Left lung (tissue), 10 donors: ENCODE measurements around the gene AK1. TPM values are rescaled to one million over a fixed set of nuclear protein-coding genes. Genes with fewer than 3 reads are reported as not detected.

Experiments
- ATAC-seq: fragments of 200-7000 bp; cut with Tn5 transposase; one replicate; pipeline ENCODE4 v1.9.1; 2020; ENCODE audit warnings: moderate library complexity
- DNase-seq, 4 donors: peaks; one replicate each; pipeline ENCODE4 v3.0.0-alpha.2; 2013 to 2020
- H3K27ac ChIP-seq, 2 donors: fragments of 200-600 bp; sonication (generic) in 1 of 2; one replicate each; pipeline versions ENCODE4 v1.5.0 to v1.8.0; 2020 to 2021
- H3K27me3 ChIP-seq, 2 donors: fragments of 200-600 bp; sonication (generic) in 1 of 2; one replicate each; pipeline versions ENCODE4 v1.5.0 to v1.8.0; 2020 to 2021
- H3K36me3 ChIP-seq, 2 donors: fragments of 200-600 bp; sonication (generic) in 1 of 2; one replicate each; pipeline versions ENCODE4 v1.5.0 to v1.8.0; 2020 to 2021
- H3K4me1 ChIP-seq, 2 donors: fragments of 200-600 bp; one replicate each; pipeline ENCODE4 v1.8.0; 2021
- H3K4me3 ChIP-seq, 2 donors: fragments of 200-600 bp; sonication (generic) in 1 of 2; one replicate each; pipeline versions ENCODE4 v1.5.0 to v1.8.0; 2020 to 2021; ENCODE audit warnings: mild to moderate bottlenecking in 1 of 2
- H3K9me3 ChIP-seq, 2 donors: fragments of 200-600 bp; sonication (generic) in 1 of 2; one replicate each; pipeline versions ENCODE4 v1.5.0 to v1.8.0; 2020 to 2021
- intact Hi-C, 2 donors: fragments of 100-400 bp; cut with DNase I; formaldehyde crosslinking; loops; one replicate each; pipeline versions ENCODE4 v1.11.2 to v1.14.2; 2022
- polyA plus RNA-seq, 6 donors: library from polyadenylated mRNA; unstranded; fragments of 120-200 nt; gene quantifications; one replicate each; pipeline ENCODE4 v1.2.1, GENCODE V29; 2013; ENCODE audit not compliant: insufficient read length in 6 of 6
- total RNA-seq, 2 donors: library from RNA; stranded (reverse); fragmentation: NEBNext Ultra II Directional; extraction: Animal tissue kit (Norgen Biotek cat#: 25700); gene quantifications; one replicate each; pipeline ENCODE4 v1.2.1, GENCODE V29; 2021
- TF ChIP-seq, protein P1 (sequence below), 2 donors: fragments of 200-600 bp; sonication (generic) in 1 of 2; IDR thresholded peaks; one replicate each; pipeline versions ENCODE4 v1.5.0 to v1.8.0; 2021; ENCODE audit warnings: antibody characterized with exemption in 2 of 2
- donor health status: DM: no; HTN: yes; CAD: no.
- donor health status: DM: no; HTN: no; CAD: no.

Gene AK1
- total and polyA plus RNA-seq, 8 donors = 47.3 to 264 (median 76.7) TPM

DNA sequence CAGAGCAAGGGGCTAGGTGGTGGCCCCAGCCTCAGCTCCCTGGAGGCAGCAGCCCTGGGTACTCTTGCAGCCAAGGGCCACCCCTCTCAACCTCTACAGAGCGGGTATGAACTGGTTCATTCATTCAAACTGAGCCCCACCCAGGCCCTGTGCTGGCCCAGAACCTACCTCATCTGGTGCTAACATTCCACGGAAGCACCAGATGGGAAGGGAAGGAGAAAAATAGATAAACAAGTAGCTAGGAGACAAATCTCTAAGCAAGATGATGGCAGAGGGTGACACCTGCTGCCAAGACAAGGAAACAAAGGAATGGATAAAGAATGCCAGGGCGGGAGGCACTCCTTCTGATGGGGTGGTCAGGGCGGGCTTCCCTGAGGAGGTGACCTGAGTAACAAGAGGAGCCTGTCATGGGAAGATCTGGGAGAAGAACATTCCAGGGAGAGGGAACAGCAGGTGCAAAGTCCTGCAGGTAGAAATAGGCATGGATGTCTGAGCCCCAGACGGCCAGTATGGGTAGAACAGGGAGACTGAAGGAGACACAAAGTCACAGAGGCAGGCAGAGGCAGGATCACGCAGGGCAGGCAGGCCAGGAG lies 33.2 kb upstream of the AK1 start:
- H3K36me3 ChIP-seq = peaks cover 0 to 50% of the 10 kb centered on the region in 2 donors
- peaks cover 31 to 56% of the 10 kb centered on the region in 2 donors for H3K4me1 ChIP-seq
- no peak overlapping the region for H3K4me3 ChIP-seq
- H3K27me3 ChIP-seq = no peaks in the 10 kb centered on the region
- no peak for ATAC-seq
- intact Hi-C loops = no loop called here
- no peaks in the 10 kb centered on the region for H3K9me3 ChIP-seq
- TF ChIP-seq, protein P1, sequence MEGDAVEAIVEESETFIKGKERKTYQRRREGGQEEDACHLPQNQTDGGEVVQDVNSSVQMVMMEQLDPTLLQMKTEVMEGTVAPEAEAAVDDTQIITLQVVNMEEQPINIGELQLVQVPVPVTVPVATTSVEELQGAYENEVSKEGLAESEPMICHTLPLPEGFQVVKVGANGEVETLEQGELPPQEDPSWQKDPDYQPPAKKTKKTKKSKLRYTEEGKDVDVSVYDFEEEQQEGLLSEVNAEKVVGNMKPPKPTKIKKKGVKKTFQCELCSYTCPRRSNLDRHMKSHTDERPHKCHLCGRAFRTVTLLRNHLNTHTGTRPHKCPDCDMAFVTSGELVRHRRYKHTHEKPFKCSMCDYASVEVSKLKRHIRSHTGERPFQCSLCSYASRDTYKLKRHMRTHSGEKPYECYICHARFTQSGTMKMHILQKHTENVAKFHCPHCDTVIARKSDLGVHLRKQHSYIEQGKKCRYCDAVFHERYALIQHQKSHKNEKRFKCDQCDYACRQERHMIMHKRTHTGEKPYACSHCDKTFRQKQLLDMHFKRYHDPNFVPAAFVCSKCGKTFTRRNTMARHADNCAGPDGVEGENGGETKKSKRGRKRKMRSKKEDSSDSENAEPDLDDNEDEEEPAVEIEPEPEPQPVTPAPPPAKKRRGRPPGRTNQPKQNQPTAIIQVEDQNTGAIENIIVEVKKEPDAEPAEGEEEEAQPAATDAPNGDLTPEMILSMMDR (IDR thresholded peaks at IDR 0.05) = no peak
- peak overlapping the region; percentile 41 to 44 for H3K27ac ChIP-seq
- DNase-seq = no peak

- Histone ChIP-seq H3K9me3 (no peaks in the 10 kb centered on the region), H3K36me3 (peaks cover 0 to 50% of the 10 kb centered on the region in 2 donors), H3K27ac (no peak overlapping the region), H3K4me1 (peaks cover 32 to 56% of the 10 kb centered on the region in 2 donors), H3K27me3 (no peaks in the 10 kb centered on the region), H3K4me3 (no peak overlapping the region)
- intact Hi-C loops = no loop called here
- TF ChIP-seq, protein P1 (IDR thresholded peaks at IDR 0.05) = no peak
- ATAC-seq (no peak), DNase-seq (peak in 1 of 4 donors; percentile 69)
These were observed 32.4 kb upstream of the AK1 start for GRCh38 chr9:127909839-127910273.

GRCh38 chr9:127908660-127908926 lies 31.1 kb upstream of the AK1 start:
- Histone ChIP-seq H3K36me3 (peaks cover 0 to 50% of the 10 kb centered on the region in 2 donors), H3K9me3 (no peaks in the 10 kb centered on the region), H3K4me1 (peaks cover 45 to 62% of the 10 kb centered on the region in 2 donors), H3K27ac (no peak overlapping the region), H3K4me3 (no peak overlapping the region), H3K27me3 (no peaks in the 10 kb centered on the region)
- no peak for DNase-seq
- ATAC-seq = no peak
- TF ChIP-seq, protein P1 (IDR thresholded peaks at IDR 0.05) = no peak
- intact Hi-C loops = no loop called here

- Histone ChIP-seq H3K27me3 (no peaks in the 10 kb centered on the region), H3K4me1 (peaks cover 50 to 68% of the 10 kb centered on the region in 2 donors), H3K9me3 (no peaks in the 10 kb centered on the region), H3K27ac (no peak overlapping the region), H3K4me3 (no peak overlapping the region), H3K36me3 (peaks cover 0 to 50% of the 10 kb centered on the region in 2 donors)
- intact Hi-C loops = no loop called here
- DNase-seq (no peak), ATAC-seq (no peak)
- TF ChIP-seq, protein P1 (IDR thresholded peaks at IDR 0.05) = no peak
These were observed 30.6 kb upstream of the AK1 start for GRCh38 chr9:127907867-127908659.

DNA sequence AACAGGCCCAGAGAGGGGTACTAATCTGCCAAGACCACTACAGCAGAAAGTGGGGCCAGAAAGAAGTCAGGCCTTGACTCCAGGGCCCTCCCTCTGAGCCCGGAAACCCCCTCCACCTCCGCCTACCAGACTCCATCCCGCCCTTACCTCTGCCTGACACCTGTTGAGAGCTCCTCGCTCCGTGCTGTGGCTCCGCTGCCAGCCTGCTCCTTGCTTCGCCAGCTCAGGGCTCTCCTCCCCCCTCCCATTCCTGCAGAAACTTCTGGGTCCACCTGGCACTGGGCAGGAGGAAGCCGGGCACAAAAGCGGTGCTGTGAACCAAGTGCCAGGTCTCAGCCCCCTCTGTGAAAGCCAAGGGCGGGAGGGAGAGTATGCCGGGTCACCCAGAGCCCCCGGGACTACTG lies 28.3 kb upstream of the AK1 start:
- H3K4me1 ChIP-seq = peaks cover 48 to 74% of the 10 kb centered on the region in 2 donors

More for the DNA sequence above, 28.3 kb upstream of the AK1 start:
- Histone ChIP-seq H3K36me3 (peaks cover 0 to 30% of the 10 kb centered on the region in 2 donors), H3K27me3 (no peaks in the 10 kb centered on the region), H3K9me3 (no peaks in the 10 kb centered on the region), H3K27ac (peak overlapping the region; percentile 75 to 92), H3K4me3 (no peak overlapping the region)
- ATAC-seq = peak; percentile 63
- peak in 1 of 4 donors; percentile 76 for DNase-seq
- intact Hi-C loops = no loop called here
- TF ChIP-seq, protein P1 (IDR thresholded peaks at IDR 0.05) = no peak
